ENCODE results near the gene CPEB3.

The CPEB3 gene

DNA sequence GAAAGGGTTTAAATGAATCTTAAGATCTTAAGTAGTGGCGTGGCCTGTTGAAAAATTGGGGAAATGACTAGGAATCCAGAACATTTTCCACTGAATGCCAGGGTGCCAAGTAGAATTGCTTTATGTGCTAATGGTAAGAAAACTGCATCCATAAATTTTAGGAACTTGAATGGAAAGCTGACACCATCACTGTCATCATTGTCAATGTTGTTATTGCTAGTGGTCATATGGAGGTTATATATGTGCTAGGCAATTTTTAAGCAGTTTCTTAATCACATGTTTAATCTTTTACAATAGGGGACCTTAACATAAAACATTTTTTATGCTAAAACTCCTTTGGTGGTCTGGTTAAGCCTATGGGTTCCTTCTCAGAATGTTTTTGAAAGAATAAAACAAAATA is 13.2 kb upstream of the CPEB3 start:
- Histone ChIP-seq H3K27me3 (ENCODE audit: insufficient read depth, low read length, poor library complexity) (no peaks in the 10 kb centered on the region), H3K79me2 (ENCODE audit: insufficient read depth, low read length) (peaks cover 94% of the 10 kb centered on the region), H3K9ac (ENCODE audit: low read depth, low read length) (no peak overlapping the region), H4K20me1 (ENCODE audit: insufficient read depth, low read length) (peaks cover 52% of the 10 kb centered on the region; the same call in 1 of the 2 replicates), H3K9me3 (ENCODE audit: insufficient read depth, low read length, severe bottlenecking) (no peaks in the 10 kb centered on the region), H3K36me3 (ENCODE audit: insufficient read depth, low read length) (peaks cover 17% of the 10 kb centered on the region; the same call in 1 of the 2 replicates), H2AFZ (ENCODE audit: low read depth, low read length) (no peak overlapping the region), H3K4me1 (ENCODE audit: insufficient read depth, low read length) (no peaks in the 10 kb centered on the region), H3K4me2 (ENCODE audit: insufficient read depth, low read length) (no peak overlapping the region), H3K27ac (ENCODE audit: low read length) (no peak overlapping the region), H3K4me3 (ENCODE audit: low read depth in 1 of 2, low read length in 2 of 2) (no peak overlapping the region)
- TF ChIP-seq, protein P1, sequence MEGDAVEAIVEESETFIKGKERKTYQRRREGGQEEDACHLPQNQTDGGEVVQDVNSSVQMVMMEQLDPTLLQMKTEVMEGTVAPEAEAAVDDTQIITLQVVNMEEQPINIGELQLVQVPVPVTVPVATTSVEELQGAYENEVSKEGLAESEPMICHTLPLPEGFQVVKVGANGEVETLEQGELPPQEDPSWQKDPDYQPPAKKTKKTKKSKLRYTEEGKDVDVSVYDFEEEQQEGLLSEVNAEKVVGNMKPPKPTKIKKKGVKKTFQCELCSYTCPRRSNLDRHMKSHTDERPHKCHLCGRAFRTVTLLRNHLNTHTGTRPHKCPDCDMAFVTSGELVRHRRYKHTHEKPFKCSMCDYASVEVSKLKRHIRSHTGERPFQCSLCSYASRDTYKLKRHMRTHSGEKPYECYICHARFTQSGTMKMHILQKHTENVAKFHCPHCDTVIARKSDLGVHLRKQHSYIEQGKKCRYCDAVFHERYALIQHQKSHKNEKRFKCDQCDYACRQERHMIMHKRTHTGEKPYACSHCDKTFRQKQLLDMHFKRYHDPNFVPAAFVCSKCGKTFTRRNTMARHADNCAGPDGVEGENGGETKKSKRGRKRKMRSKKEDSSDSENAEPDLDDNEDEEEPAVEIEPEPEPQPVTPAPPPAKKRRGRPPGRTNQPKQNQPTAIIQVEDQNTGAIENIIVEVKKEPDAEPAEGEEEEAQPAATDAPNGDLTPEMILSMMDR (IDR thresholded peaks at IDR 0.05; ENCODE audit: borderline replicate concordance, extremely low read depth, low read length, poor library complexity, severe bottlenecking): no peak
- DNase-seq (no peak), ATAC-seq (ENCODE audit: insufficient read depth, low read depth) (no peak)

DNA sequence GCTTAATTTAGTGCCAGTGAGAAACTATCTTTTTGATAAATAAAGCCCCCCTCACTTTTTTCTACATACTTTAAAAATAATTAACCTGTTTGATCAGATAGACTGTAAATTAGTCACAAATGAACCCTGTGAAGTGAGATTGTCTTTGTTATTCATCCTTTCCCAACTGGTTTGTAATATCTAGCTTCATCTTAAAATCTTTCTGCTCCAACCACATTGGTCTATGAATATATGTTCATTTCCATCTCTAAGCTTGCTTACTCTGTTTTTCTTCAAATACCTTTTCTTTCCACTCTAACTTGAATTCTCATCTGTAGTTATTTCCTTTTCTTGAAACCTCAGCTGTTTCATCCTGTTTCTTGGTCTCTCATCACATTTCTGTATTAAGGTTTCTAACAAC is 12.2 kb upstream of the CPEB3 start:
- DNase-seq: no peak

DNA sequence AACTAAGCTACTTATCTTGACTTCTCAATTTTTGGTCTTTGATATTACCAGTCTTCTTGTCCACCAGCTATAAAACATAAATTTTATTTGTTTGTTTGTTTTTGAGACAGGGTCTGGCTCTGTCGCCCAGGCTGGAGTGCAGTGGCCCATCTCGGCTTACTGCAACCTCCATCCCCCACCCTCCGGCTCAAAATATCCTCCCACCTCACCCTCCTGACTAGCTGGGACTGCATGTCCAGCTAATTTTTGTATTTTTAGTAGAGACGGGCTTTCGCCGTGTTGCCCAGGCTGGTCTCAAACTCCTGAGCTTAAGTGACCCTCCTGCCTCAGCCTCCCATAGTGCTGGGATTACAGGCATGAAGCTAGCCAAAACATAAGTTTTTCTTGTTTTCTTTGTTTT is 7.6 kb upstream of the CPEB3 start:
- no peak for ATAC-seq (ENCODE audit: insufficient read depth, low read depth)
- H3K4me3 ChIP-seq (ENCODE audit: low read depth in 1 of 2, low read length in 2 of 2): no peak overlapping the region
- no peak overlapping the region for H3K4me2 ChIP-seq (ENCODE audit: insufficient read depth, low read length)
- TF ChIP-seq, protein P1 (IDR thresholded peaks at IDR 0.05; ENCODE audit: borderline replicate concordance, extremely low read depth, low read length, poor library complexity, severe bottlenecking): no peak
- TF ChIP-seq EZH2 (IDR thresholded peaks at IDR 0.05; ENCODE audit: borderline replicate concordance, low read depth, low read length, severe bottlenecking): no peak
- H3K27me3 ChIP-seq (ENCODE audit: insufficient read depth, low read length, poor library complexity): no peaks in the 10 kb centered on the region
- peaks cover 37% of the 10 kb centered on the region; the same call in 1 of the 2 replicates for H3K36me3 ChIP-seq (ENCODE audit: insufficient read depth, low read length)
- peaks cover 37% of the 10 kb centered on the region; the same call in 1 of the 2 replicates for H4K20me1 ChIP-seq (ENCODE audit: insufficient read depth, low read length)
- peaks cover 95% of the 10 kb centered on the region for H3K79me2 ChIP-seq (ENCODE audit: insufficient read depth, low read length)
- H3K4me1 ChIP-seq (ENCODE audit: insufficient read depth, low read length): peaks cover 9% of the 10 kb centered on the region; the same call in 1 of the 2 replicates
- DNase-seq: no peak
- no peak overlapping the region for H3K27ac ChIP-seq (ENCODE audit: low read length)
- no peaks in the 10 kb centered on the region for H3K9me3 ChIP-seq (ENCODE audit: insufficient read depth, low read length, severe bottlenecking)
- no peak overlapping the region for H2AFZ ChIP-seq (ENCODE audit: low read depth, low read length)
- H3K9ac ChIP-seq (ENCODE audit: low read depth, low read length): no peak overlapping the region

More for the DNA sequence above, 12.2 kb upstream of the CPEB3 start:
- Histone ChIP-seq H3K4me3 (ENCODE audit: low read depth in 1 of 2, low read length in 2 of 2) (no peak overlapping the region), H3K27me3 (ENCODE audit: insufficient read depth, low read length, poor library complexity) (no peaks in the 10 kb centered on the region), H3K9me3 (ENCODE audit: insufficient read depth, low read length, severe bottlenecking) (no peaks in the 10 kb centered on the region), H3K4me2 (ENCODE audit: insufficient read depth, low read length) (no peak overlapping the region), H3K79me2 (ENCODE audit: insufficient read depth, low read length) (peaks cover 95% of the 10 kb centered on the region), H2AFZ (ENCODE audit: low read depth, low read length) (no peak overlapping the region), H3K27ac (ENCODE audit: low read length) (no peak overlapping the region), H3K4me1 (ENCODE audit: insufficient read depth, low read length) (no peaks in the 10 kb centered on the region), H3K36me3 (ENCODE audit: insufficient read depth, low read length) (peaks cover 17% of the 10 kb centered on the region; the same call in 1 of the 2 replicates), H4K20me1 (ENCODE audit: insufficient read depth, low read length) (peaks cover 52% of the 10 kb centered on the region; the same call in 1 of the 2 replicates), H3K9ac (ENCODE audit: low read depth, low read length) (no peak overlapping the region)
- TF ChIP-seq, protein P1 (IDR thresholded peaks at IDR 0.05; ENCODE audit: borderline replicate concordance, extremely low read depth, low read length, poor library complexity, severe bottlenecking): no peak
- TF ChIP-seq EZH2 (IDR thresholded peaks at IDR 0.05; ENCODE audit: borderline replicate concordance, low read depth, low read length, severe bottlenecking): no peak
- no peak for ATAC-seq (ENCODE audit: insufficient read depth, low read depth)
